ENCODE results near the gene EYS.

- TF ChIP-seq CTCF (IDR thresholded peaks at IDR 0.05): no peak
- TF ChIP-seq POLR2AphosphoS5 (IDR thresholded peaks at IDR 0.05): no peak
- no peak for TF ChIP-seq POLR2A (IDR thresholded peaks at IDR 0.05; ENCODE audit: low read depth)
- TF ChIP-seq EP300 (IDR thresholded peaks at IDR 0.05): no peak
Observed at GRCh38 chr6:64750910-64751309, 956.1 kb downstream of the EYS start.
